ENCODE measurements around the gene DDX23. TPM values are rescaled to one million over a fixed set of nuclear protein-coding genes. Genes with fewer than 3 reads are reported as not detected.

Gene DDX23
- 67.7 and 72.6 TPM in 2 replicates for polyA plus RNA-seq (2013)

DNA sequence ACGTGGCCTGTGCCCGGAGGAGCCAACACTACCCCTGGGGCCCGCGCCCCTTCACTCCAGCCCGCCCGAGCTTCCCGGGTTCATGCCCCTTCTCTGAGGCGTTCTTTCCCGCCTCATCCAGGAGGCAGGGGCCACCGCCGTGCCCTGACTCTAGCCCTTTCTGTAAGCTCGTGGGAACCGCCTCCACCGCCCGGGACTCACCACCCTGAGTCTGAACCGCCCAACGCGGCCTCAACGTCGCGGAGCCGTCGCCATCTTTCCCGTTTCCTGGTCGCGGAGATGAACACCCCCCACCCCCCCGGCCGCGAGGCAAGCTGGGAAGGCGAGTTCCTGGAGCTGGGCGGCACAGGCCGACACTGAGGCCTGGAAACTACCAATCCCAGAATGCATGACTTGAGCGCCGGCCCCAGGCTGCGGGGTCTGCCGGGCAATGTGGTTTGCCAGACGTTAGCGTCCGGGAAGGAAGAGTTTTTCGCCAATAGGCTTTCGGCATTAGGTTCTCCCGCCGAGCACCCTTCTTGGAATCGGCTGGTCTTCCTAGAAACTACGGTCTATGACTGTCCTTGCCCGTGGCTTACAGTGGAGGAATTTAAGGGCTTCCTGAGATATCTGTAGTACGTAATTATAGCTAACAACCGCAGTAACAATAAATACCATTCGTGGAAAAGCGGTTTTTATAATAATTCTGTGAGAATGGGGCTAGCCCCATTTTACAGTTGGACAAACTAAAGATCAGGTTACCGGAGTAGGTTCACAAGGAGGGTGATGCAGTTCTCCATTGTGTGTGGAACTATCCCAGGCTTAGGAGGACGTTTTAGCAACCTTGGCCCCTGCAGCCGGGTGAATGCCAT, at the start of gene DDX23:
Gene DDX23, minus strand, starts transcription at position 281 of the 851 bp plus-strand sequence. CDS start 6,381 bp downstream, outside the sequence.
- DNase-seq, result peak; percentile 98 to 99
- Histone ChIP-seq H3K23ac (ENCODE audit: low read length) (no peak within 1 kb of the TSS), H3K79me1 (ENCODE audit: low read length) (peaks cover 5% of the 10 kb centered on the region)

DNA sequence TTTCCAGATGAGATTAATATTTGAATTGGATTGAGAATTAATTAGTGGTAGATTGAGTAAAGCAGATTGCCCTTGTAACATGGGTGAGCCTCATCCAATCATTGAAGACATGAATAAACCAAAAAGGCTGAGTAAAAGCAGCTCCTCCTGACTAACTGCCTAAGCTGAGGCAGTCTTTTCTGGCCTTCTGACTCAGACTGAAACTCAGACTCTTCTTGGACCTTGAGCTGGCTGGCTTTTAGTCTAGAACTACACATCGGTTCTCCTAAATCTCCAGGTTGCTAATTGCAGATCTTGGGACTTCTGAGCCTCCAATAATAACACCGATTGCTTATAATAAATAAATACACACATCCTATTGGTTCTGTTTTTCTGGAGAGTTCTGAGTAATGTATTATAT, 49.3 kb upstream of the DDX23 start:
- H3K4me2 ChIP-seq (ENCODE audit: low read length), result no peak overlapping the region
- no peak for DNase-seq
- no peak overlapping the region for H3K27ac ChIP-seq (ENCODE audit: low read depth, low read length)
- no peak overlapping the region for H3K23ac ChIP-seq (ENCODE audit: low read length)
- H3K14ac ChIP-seq (ENCODE audit: low read length), result no peak overlapping the region
- H4K12ac ChIP-seq (ENCODE audit: low read depth, low read length), result no peak overlapping the region
- no peaks in the 10 kb centered on the region for H3K79me1 ChIP-seq (ENCODE audit: low read length)
- no peak overlapping the region for H3K4me3 ChIP-seq (ENCODE audit: low read depth, low read length)
- H2BK12ac ChIP-seq (ENCODE audit: low read length), result no peak overlapping the region
- no peaks in the 10 kb centered on the region for H3K9me3 ChIP-seq (ENCODE audit: insufficient read depth, low read depth, low read length)
- H3K4me1 ChIP-seq (ENCODE audit: control insufficient read depth in 1 of 2, insufficient read depth in 2 of 2, low read length in 2 of 2), result peaks cover 0 to 2% of the 10 kb centered on the region in 2 experiments
- H3K79me2 ChIP-seq (ENCODE audit: control insufficient read depth, insufficient read depth, low read length, poor library complexity), result no peaks in the 10 kb centered on the region
- no peak overlapping the region for H4K91ac ChIP-seq (ENCODE audit: low read depth, low read length)
- H2AFZ ChIP-seq (ENCODE audit: insufficient read depth, low read length, poor library complexity), result no peak overlapping the region
- no peak overlapping the region for H3K4ac ChIP-seq (ENCODE audit: low read depth, low read length)
- H4K8ac ChIP-seq (ENCODE audit: low read depth, low read length), result no peak overlapping the region
- H3K27me3 ChIP-seq (ENCODE audit: insufficient read depth, low read length), result no peaks in the 10 kb centered on the region
- H2BK120ac ChIP-seq (ENCODE audit: insufficient read depth, low read length, poor library complexity), result no peak overlapping the region
- H3K36me3 ChIP-seq (ENCODE audit: control insufficient read depth in 1 of 2, insufficient read depth in 2 of 2, low read length in 2 of 2), result no peaks in the 10 kb centered on the region
- H2BK5ac ChIP-seq (ENCODE audit: low read depth, low read length, poor library complexity), result no peak overlapping the region
- no peak overlapping the region for H2AK5ac ChIP-seq (ENCODE audit: low read length)
- no peak overlapping the region for H3K18ac ChIP-seq (ENCODE audit: low read length)
- WGBS (ENCODE audit: extremely low coverage, insufficient coverage, insufficient read length), result no CpG with 5 or more reads among the region's 2 CpGs
- H3K9ac ChIP-seq (ENCODE audit: low read length), result no peak overlapping the region

More for the DNA sequence above, at the start of gene DDX23:
- peak within 1 kb of the TSS; percentile 95 for H3K14ac ChIP-seq (ENCODE audit: low read length)
- H3K9me3 ChIP-seq (ENCODE audit: insufficient read depth, low read depth, low read length), result no peaks in the 10 kb centered on the region
- peak within 1 kb of the TSS; percentile 65 for H2BK120ac ChIP-seq (ENCODE audit: insufficient read depth, low read length, poor library complexity)
- H2AFZ ChIP-seq (ENCODE audit: insufficient read depth, low read length, poor library complexity), result peak within 1 kb of the TSS; percentile 57
- WGBS (ENCODE audit: extremely low coverage, insufficient coverage, insufficient read length), result no CpG with 5 or more reads among the region's 53 CpGs
- no peaks in the 10 kb centered on the region for H3K27me3 ChIP-seq (ENCODE audit: insufficient read depth, low read length)
- H2AK5ac ChIP-seq (ENCODE audit: low read length), result peak within 1 kb of the TSS; percentile 51
- peak within 1 kb of the TSS; percentile 99 for H3K4ac ChIP-seq (ENCODE audit: low read depth, low read length)
- H3K4me3 ChIP-seq (ENCODE audit: low read depth, low read length), result peak within 1 kb of the TSS; percentile 93
- no peak within 1 kb of the TSS for H2BK12ac ChIP-seq (ENCODE audit: low read length)
- H3K18ac ChIP-seq (ENCODE audit: low read length), result peak within 1 kb of the TSS; percentile 89
- peak within 1 kb of the TSS; percentile 96 for H3K9ac ChIP-seq (ENCODE audit: low read length)
- peaks cover 8% of the 10 kb centered on the region for H3K79me2 ChIP-seq (ENCODE audit: control insufficient read depth, insufficient read depth, low read length, poor library complexity)
- H4K8ac ChIP-seq (ENCODE audit: low read depth, low read length), result peak within 1 kb of the TSS; percentile 97
- H2BK5ac ChIP-seq (ENCODE audit: low read depth, low read length, poor library complexity), result peak within 1 kb of the TSS; percentile 78
- H3K36me3 ChIP-seq (ENCODE audit: control insufficient read depth in 1 of 2, insufficient read depth in 2 of 2, low read length in 2 of 2), result peaks cover 4% of the 10 kb centered on the region in 2 experiments
- peak within 1 kb of the TSS; percentile 67 for H4K91ac ChIP-seq (ENCODE audit: low read depth, low read length)
- H4K12ac ChIP-seq (ENCODE audit: low read depth, low read length), result peak within 1 kb of the TSS; percentile 98
- H3K4me2 ChIP-seq (ENCODE audit: low read length), result peak within 1 kb of the TSS; percentile 77
- peaks cover 6 to 7% of the 10 kb centered on the region in 2 experiments for H3K4me1 ChIP-seq (ENCODE audit: control insufficient read depth in 1 of 2, insufficient read depth in 2 of 2, low read length in 2 of 2)
- H3K27ac ChIP-seq (ENCODE audit: low read depth, low read length), result no peak within 1 kb of the TSS

DNA sequence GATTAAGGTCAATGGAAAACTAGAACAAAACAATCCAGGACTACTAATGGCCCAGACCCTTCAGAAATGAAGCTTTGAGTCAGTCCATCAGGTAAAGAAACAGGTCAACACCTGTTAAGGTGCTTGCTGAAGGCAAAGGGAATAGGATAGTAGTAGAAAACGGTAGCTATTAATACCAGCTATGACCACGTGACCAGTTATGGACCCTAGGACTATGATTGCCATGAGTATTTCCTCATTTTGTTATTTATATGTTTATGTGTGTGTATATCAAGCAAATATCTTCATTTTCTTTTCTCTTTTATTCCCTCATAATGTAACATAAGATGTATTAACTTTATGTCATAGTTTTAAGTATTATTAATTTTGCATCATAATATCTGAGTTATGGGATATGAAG, 47.7 kb upstream of the DDX23 start:
- Histone ChIP-seq H3K23ac (ENCODE audit: low read length) (no peak overlapping the region), H3K9me3 (ENCODE audit: insufficient read depth, low read depth, low read length) (no peaks in the 10 kb centered on the region), H3K9ac (ENCODE audit: low read length) (no peak overlapping the region), H3K4me3 (ENCODE audit: low read depth, low read length) (no peak overlapping the region), H2BK120ac (ENCODE audit: insufficient read depth, low read length, poor library complexity) (no peak overlapping the region), H3K4ac (ENCODE audit: low read depth, low read length) (no peak overlapping the region), H3K79me1 (ENCODE audit: low read length) (no peaks in the 10 kb centered on the region), H2AFZ (ENCODE audit: insufficient read depth, low read length, poor library complexity) (no peak overlapping the region), H3K79me2 (ENCODE audit: control insufficient read depth, insufficient read depth, low read length, poor library complexity) (no peaks in the 10 kb centered on the region), H3K4me1 (ENCODE audit: control insufficient read depth in 1 of 2, insufficient read depth in 2 of 2, low read length in 2 of 2) (peaks cover 0 to 2% of the 10 kb centered on the region in 2 experiments), H3K27ac (ENCODE audit: low read depth, low read length) (no peak overlapping the region), H4K91ac (ENCODE audit: low read depth, low read length) (no peak overlapping the region), H3K18ac (ENCODE audit: low read length) (no peak overlapping the region), H3K27me3 (ENCODE audit: insufficient read depth, low read length) (no peaks in the 10 kb centered on the region), H2BK12ac (ENCODE audit: low read length) (no peak overlapping the region), H3K4me2 (ENCODE audit: low read length) (no peak overlapping the region), H4K8ac (ENCODE audit: low read depth, low read length) (no peak overlapping the region), H3K14ac (ENCODE audit: low read length) (no peak overlapping the region), H3K36me3 (ENCODE audit: control insufficient read depth in 1 of 2, insufficient read depth in 2 of 2, low read length in 2 of 2) (no peaks in the 10 kb centered on the region), H4K12ac (ENCODE audit: low read depth, low read length) (no peak overlapping the region), H2AK5ac (ENCODE audit: low read length) (no peak overlapping the region), H2BK5ac (ENCODE audit: low read depth, low read length, poor library complexity) (no peak overlapping the region)
- DNase-seq, result no peak
- no CpG with 5 or more reads among the region's 2 CpGs for WGBS (ENCODE audit: extremely low coverage, insufficient coverage, insufficient read length)

DNA sequence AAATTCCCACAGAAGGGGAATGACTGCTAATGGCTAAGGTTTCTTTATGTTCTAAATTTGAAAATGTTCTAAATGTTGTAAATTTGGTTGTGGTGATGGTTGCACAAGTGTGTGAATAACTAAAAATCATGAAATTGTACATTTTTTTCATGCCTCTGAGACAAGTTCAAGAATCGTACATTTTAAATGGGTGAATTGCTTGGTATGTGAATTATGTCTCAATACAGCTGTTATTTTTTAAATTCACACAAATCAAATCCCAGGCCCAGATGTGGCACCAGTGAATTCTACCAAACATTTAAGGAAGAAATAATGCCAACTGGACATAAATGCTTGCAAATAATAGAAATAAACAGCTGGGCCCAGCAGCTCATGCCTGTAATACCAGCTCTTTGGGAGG, 42.3 kb upstream of the DDX23 start:
- H3K9me3 ChIP-seq (ENCODE audit: insufficient read depth, low read depth, low read length), result no peaks in the 10 kb centered on the region
- H3K36me3 ChIP-seq (ENCODE audit: control insufficient read depth in 1 of 2, insufficient read depth in 2 of 2, low read length in 2 of 2), result no peaks in the 10 kb centered on the region
- no peak overlapping the region for H3K18ac ChIP-seq (ENCODE audit: low read length)
- peaks cover 1% of the 10 kb centered on the region for H3K79me2 ChIP-seq (ENCODE audit: control insufficient read depth, insufficient read depth, low read length, poor library complexity)
- H3K4ac ChIP-seq (ENCODE audit: low read depth, low read length), result no peak overlapping the region
- H3K27me3 ChIP-seq (ENCODE audit: insufficient read depth, low read length), result no peaks in the 10 kb centered on the region
- no peak for DNase-seq
- H3K79me1 ChIP-seq (ENCODE audit: low read length), result no peaks in the 10 kb centered on the region
- WGBS (ENCODE audit: extremely low coverage, insufficient coverage, insufficient read length), result no CpG with 5 or more reads among the region's 1 CpG
- H2AFZ ChIP-seq (ENCODE audit: insufficient read depth, low read length, poor library complexity), result no peak overlapping the region
- no peak overlapping the region for H3K4me3 ChIP-seq (ENCODE audit: low read depth, low read length)
- no peak overlapping the region for H2BK5ac ChIP-seq (ENCODE audit: low read depth, low read length, poor library complexity)
- H2BK12ac ChIP-seq (ENCODE audit: low read length), result no peak overlapping the region
- H3K14ac ChIP-seq (ENCODE audit: low read length), result no peak overlapping the region
- no peak overlapping the region for H3K4me2 ChIP-seq (ENCODE audit: low read length)
- H3K27ac ChIP-seq (ENCODE audit: low read depth, low read length), result no peak overlapping the region
- no peak overlapping the region for H4K12ac ChIP-seq (ENCODE audit: low read depth, low read length)
- no peak overlapping the region for H2AK5ac ChIP-seq (ENCODE audit: low read length)
- no peak overlapping the region for H4K8ac ChIP-seq (ENCODE audit: low read depth, low read length)
- H4K91ac ChIP-seq (ENCODE audit: low read depth, low read length), result no peak overlapping the region
- no peak overlapping the region for H3K9ac ChIP-seq (ENCODE audit: low read length)
- no peak overlapping the region for H2BK120ac ChIP-seq (ENCODE audit: insufficient read depth, low read length, poor library complexity)
- no peak overlapping the region for H3K23ac ChIP-seq (ENCODE audit: low read length)
- no peaks in the 10 kb centered on the region for H3K4me1 ChIP-seq (ENCODE audit: control insufficient read depth in 1 of 2, insufficient read depth in 2 of 2, low read length in 2 of 2)
